Natural killer cell (primary cell): ENCODE measurements around the gene ALK. TPM values are rescaled to one million over a fixed set of nuclear protein-coding genes. Genes with fewer than 3 reads are reported as not detected.

ENCODE experiments used
- ATAC-seq, 3 donors: fragments of 150-1000 bp in 2 of 3; fragments of 200-7000 bp in 1 of 3; cut with Tn5 transposase; 1 replicate in 1 of 3; 2 replicates in 2 of 3; pipeline ENCODE4 v1.10.0; 2021; ENCODE audit warnings: mild to moderate bottlenecking in 2 of 3, moderate library complexity in 2 of 3
- DNase-seq, 2 donors: peaks; one replicate each; pipeline versions ENCODE4 v3.0.0 to v3.0.0-alpha.2; 2013 to 2021; ENCODE audit warnings: mixed read lengths in 1 of 2
- H3K27ac ChIP-seq: one replicate; pipeline ENCODE4 v1.5.1; 2013; ENCODE audit warnings: mild to moderate bottlenecking, low read length
- H3K27me3 ChIP-seq: one replicate; pipeline ENCODE4 v1.6.1; 2013; ENCODE audit warnings: low read length; ENCODE audit not compliant: control insufficient read depth, insufficient read depth
- H3K36me3 ChIP-seq: one replicate; pipeline ENCODE4 v1.6.1; 2013; ENCODE audit warnings: low read length; ENCODE audit not compliant: control insufficient read depth, insufficient read depth
- H3K4me1 ChIP-seq: one replicate; pipeline ENCODE4 v1.6.1; 2013; ENCODE audit warnings: low read length; ENCODE audit not compliant: control insufficient read depth, insufficient read depth
- H3K4me3 ChIP-seq: one replicate; pipeline ENCODE4 v1.5.1; 2013; ENCODE audit warnings: low read length
- H3K9me3 ChIP-seq: one replicate; pipeline ENCODE4 v1.6.1; 2013; ENCODE audit warnings: low read length; ENCODE audit not compliant: control insufficient read depth, insufficient read depth
- H3K27ac Mint-ChIP-seq, 2 donors: one replicate each; pipeline ENCODE4 v1.8.0; 2022; ENCODE audit warnings: mild to moderate bottlenecking in 2 of 2, mixed read lengths in 2 of 2, moderate library complexity in 1 of 2
- H3K27me3 Mint-ChIP-seq, 2 donors: one replicate each; pipeline ENCODE4 v1.8.0; 2022; ENCODE audit warnings: low read depth in 2 of 2, mixed read lengths in 2 of 2
- H3K36me3 Mint-ChIP-seq: one replicate; pipeline ENCODE4 v1.8.0; 2022; ENCODE audit warnings: mixed read lengths
- H3K4me1 Mint-ChIP-seq, 2 donors: one replicate each; pipeline ENCODE4 v1.8.0; 2022; ENCODE audit warnings: mixed read lengths in 2 of 2
- H3K4me3 Mint-ChIP-seq: one replicate; pipeline ENCODE4 v1.8.0; 2022; ENCODE audit warnings: mild to moderate bottlenecking, moderate library complexity, mixed read lengths
- H3K9me3 Mint-ChIP-seq, 2 donors: one replicate each; pipeline ENCODE4 v1.8.0; 2022; ENCODE audit warnings: mixed read lengths in 2 of 2
- CTCF ChIP-seq: fragments of 200-600 bp; IDR thresholded peaks from one replicate; pipeline ENCODE4 v1.8.0; 2022; ENCODE audit warnings: antibody characterized with exemption
- WGBS: methylation state at CpG from one replicate; pipeline ENCODE4 v1.1.7; 2013; ENCODE audit warnings: missing lambda C conversion rate; ENCODE audit not compliant: insufficient coverage; 5-methylcytosine and 5-hydroxymethylcytosine counted together
- intact Hi-C: fragments of 100-400 bp; cut with micrococcal nuclease; formaldehyde crosslinking; loops from one replicate; pipeline ENCODE4 v1.14.2; 2022
- total RNA-seq, 4 donors: library from RNA; stranded (reverse); fragments of 120-200 nt in 1 of 4; gene quantifications; one replicate each; pipeline versions ENCODE4 v1.2.3 to v1.2.4, GENCODE V29; 2013 to 2022

Gene ALK
- total RNA-seq, 3 donors from 2014 or later (not counting 1 experiment from before 2014, with no cell fraction given), result not detected

GRCh38 chr2:29398384-29399237 is 522.8 kb downstream of the ALK start:
- ATAC-seq (no peak), DNase-seq (no peak)
- Mint-ChIP-seq H3K4me1 (no peaks in the 10 kb centered on the region), H3K9me3 (no peaks in the 10 kb centered on the region), H3K36me3 (no peaks in the 10 kb centered on the region), H3K4me3 (no peak overlapping the region), H3K27me3 (peaks cover 3 to 22% of the 10 kb centered on the region in 2 donors), H3K27ac (no peak overlapping the region)
- no peaks in the 10 kb centered on the region for H3K4me1 ChIP-seq
- H3K9me3 ChIP-seq, result no peaks in the 10 kb centered on the region
- H3K27me3 ChIP-seq, result no peaks in the 10 kb centered on the region
- H3K4me3 ChIP-seq, result no peak overlapping the region
- no peaks in the 10 kb centered on the region for H3K36me3 ChIP-seq
- no peak for TF ChIP-seq CTCF
- intact Hi-C loops, result no loop called here
- WGBS, result 72% methylated on average over 7 of the region's 8 CpGs
- H3K27ac ChIP-seq, result no peak overlapping the region

GRCh38 chr2:29397713-29398112 is 523.7 kb downstream of the ALK start:
- Histone ChIP-seq H3K27ac (no peak overlapping the region), H3K36me3 (no peaks in the 10 kb centered on the region), H3K4me1 (no peaks in the 10 kb centered on the region), H3K27me3 (no peaks in the 10 kb centered on the region), H3K4me3 (no peak overlapping the region), H3K9me3 (no peaks in the 10 kb centered on the region)
- H3K4me1 Mint-ChIP-seq, result no peaks in the 10 kb centered on the region
- no peaks in the 10 kb centered on the region for H3K36me3 Mint-ChIP-seq
- intact Hi-C loops, result no loop called here
- 83% methylated on average over 4 of the region's 4 CpGs for WGBS
- no peak for DNase-seq
- H3K27me3 Mint-ChIP-seq, result peaks cover 3 to 31% of the 10 kb centered on the region in 2 donors
- H3K4me3 Mint-ChIP-seq, result no peak overlapping the region
- no peak for TF ChIP-seq CTCF
- no peaks in the 10 kb centered on the region for H3K9me3 Mint-ChIP-seq
- H3K27ac Mint-ChIP-seq, result no peak overlapping the region
- ATAC-seq, result no peak

GRCh38 chr2:29397039-29397438 is 524.3 kb downstream of the ALK start:
- no peak for TF ChIP-seq CTCF
- Mint-ChIP-seq H3K9me3 (no peaks in the 10 kb centered on the region), H3K36me3 (no peaks in the 10 kb centered on the region), H3K4me3 (no peak overlapping the region), H3K27me3 (peaks cover 3 to 38% of the 10 kb centered on the region in 2 donors), H3K4me1 (no peaks in the 10 kb centered on the region), H3K27ac (no peak overlapping the region)
- DNase-seq (no peak), ATAC-seq (no peak)
- H3K4me1 ChIP-seq, result no peaks in the 10 kb centered on the region
- no peak overlapping the region for H3K4me3 ChIP-seq
- WGBS, result 84% methylated on average over 2 of the region's 2 CpGs
- no peaks in the 10 kb centered on the region for H3K9me3 ChIP-seq
- H3K27me3 ChIP-seq, result no peaks in the 10 kb centered on the region
- H3K36me3 ChIP-seq, result no peaks in the 10 kb centered on the region
- no peak overlapping the region for H3K27ac ChIP-seq
- intact Hi-C loops, result no loop called here

- Histone ChIP-seq H3K4me3 (no peak overlapping the region), H3K27me3 (no peaks in the 10 kb centered on the region), H3K36me3 (no peaks in the 10 kb centered on the region), H3K27ac (no peak overlapping the region), H3K4me1 (no peaks in the 10 kb centered on the region), H3K9me3 (no peaks in the 10 kb centered on the region)
- H3K27ac Mint-ChIP-seq, result no peak overlapping the region
- TF ChIP-seq CTCF, result no peak
- H3K36me3 Mint-ChIP-seq, result no peaks in the 10 kb centered on the region
- no peak for DNase-seq
- intact Hi-C loops, result no loop called here
- H3K4me3 Mint-ChIP-seq, result no peak overlapping the region
- 87% methylated on average over 2 of the region's 2 CpGs for whole genome bisulfite sequencing
- no peaks in the 10 kb centered on the region for H3K9me3 Mint-ChIP-seq
- no peaks in the 10 kb centered on the region for H3K4me1 Mint-ChIP-seq
- ATAC-seq, result no peak
- H3K27me3 Mint-ChIP-seq, result peaks cover 5 to 37% of the 10 kb centered on the region in 2 donors
Observed at GRCh38 chr2:29394981-29395350, 526.4 kb downstream of the ALK start.
